OCI-LY1 (cell line): ENCODE measurements around the gene LRG1.

Experiments
- H2AFZ ChIP-seq: fragments of 200-600 bp; sonication (generic), shearing (Covaris generic); 2 replicates; pipeline ENCODE4 v1.6.0; 2014; ENCODE audit warnings: antibody characterized with exemption, mild to moderate bottlenecking, low read length
- H3F3A ChIP-seq: fragments of 200-600 bp; sonication (generic), shearing (Covaris generic); 2 replicates; pipeline ENCODE4 v1.6.0; 2014; ENCODE audit warnings: mild to moderate bottlenecking, antibody characterized with exemption, low read length, moderate library complexity; ENCODE audit not compliant: insufficient read depth
- H3K27ac ChIP-seq: fragments of 200-600 bp; sonication (generic); 2 replicates; pipeline ENCODE4 v1.5.1; 2014; ENCODE audit warnings: low read length, mixed run types, mild to moderate bottlenecking, low read depth; ENCODE audit not compliant: poor library complexity, severe bottlenecking
- H3K27me3 ChIP-seq: fragments of 200-600 bp; sonication (generic); 2 replicates; pipeline ENCODE4 v1.6.0; 2014; ENCODE audit warnings: antibody characterized with exemption, mild to moderate bottlenecking, low read length, moderate library complexity; ENCODE audit not compliant: insufficient read depth
- H3K36me3 ChIP-seq: fragments of 200-600 bp; sonication (generic); 2 replicates; pipeline ENCODE4 v1.6.1; 2014; ENCODE audit warnings: mild to moderate bottlenecking, antibody characterized with exemption, low read length, moderate library complexity, mixed read lengths; ENCODE audit not compliant: insufficient read depth
- H3K4me1 ChIP-seq: fragments of 200-600 bp; sonication (generic); 2 replicates; pipeline ENCODE4 v1.5.1; 2014; ENCODE audit warnings: mild to moderate bottlenecking, low read length, moderate library complexity; ENCODE audit not compliant: insufficient read depth, severe bottlenecking
- H3K4me2 ChIP-seq: fragments of 200-600 bp; sonication (generic), shearing (Covaris generic); 2 replicates; pipeline ENCODE4 v1.6.1; 2014; ENCODE audit warnings: low read length
- H3K4me3 ChIP-seq: fragments of 200-600 bp; sonication (generic); 2 replicates; pipeline ENCODE4 v1.5.1; 2014; ENCODE audit warnings: low read length, low read depth, mild to moderate bottlenecking, mixed read lengths; ENCODE audit not compliant: poor library complexity, severe bottlenecking
- H3K79me2 ChIP-seq: fragments of 200-600 bp; shearing (Covaris generic); 2 replicates; pipeline ENCODE4 v1.6.1; 2016; ENCODE audit warnings: mixed run types, low read length, mixed read lengths; ENCODE audit not compliant: insufficient read depth
- H3K9ac ChIP-seq: fragments of 200-600 bp; sonication (generic), shearing (Covaris generic); 2 replicates; pipeline ENCODE4 v1.6.1; 2014; ENCODE audit warnings: mild to moderate bottlenecking, low read length, mixed read lengths
- H3K9me2 ChIP-seq: fragments of 200-600 bp; sonication (generic), shearing (Covaris generic); 2 replicates; pipeline ENCODE4 v1.6.1; 2014; ENCODE audit warnings: low read depth, mild to moderate bottlenecking, low read length, mixed read lengths
- H3K9me3 ChIP-seq: fragments of 200-600 bp; shearing (Covaris generic); 2 replicates; pipeline ENCODE4 v1.6.1; 2014; ENCODE audit warnings: low read length, mixed read lengths
- H4K20me1 ChIP-seq: fragments of 200-600 bp; sonication (generic), shearing (Covaris generic); 2 replicates; pipeline ENCODE4 v1.6.0; 2016; ENCODE audit warnings: mild to moderate bottlenecking, low read length; ENCODE audit not compliant: insufficient read depth
- CTCF ChIP-seq: fragments of 200-600 bp; sonication (generic), shearing (Covaris generic); IDR thresholded peaks from 2 replicates; pipeline ENCODE4 v1.5.1; 2017; ENCODE audit warnings: mild to moderate bottlenecking, antibody characterized with exemption, low read length, moderate library complexity, mixed read lengths
- EZH2 ChIP-seq: fragments of 200-600 bp; sonication (generic), shearing (Covaris generic); IDR thresholded peaks from 2 replicates; pipeline ENCODE4 v1.8.0; 2017; ENCODE audit warnings: borderline replicate concordance, mixed run types, mild to moderate bottlenecking, antibody characterized with exemption, low read length, moderate library complexity, mixed read lengths

LRG1 gene

GRCh38 chr19:4498694-4499093 lies 41.1 kb downstream of the LRG1 start:
- H3K36me3 ChIP-seq = peaks cover 42% of the 10 kb centered on the region
- H3K9ac ChIP-seq = no peak overlapping the region
- H3K27ac ChIP-seq = no peak overlapping the region
- no peaks in the 10 kb centered on the region for H3K79me2 ChIP-seq
- H3F3A ChIP-seq = no peaks in the 10 kb centered on the region
- no peak overlapping the region for H3K4me3 ChIP-seq
- H3K4me2 ChIP-seq = no peak overlapping the region
- TF ChIP-seq CTCF (no peak), EZH2 (no peak)
- H3K4me1 ChIP-seq = no peaks in the 10 kb centered on the region
- H4K20me1 ChIP-seq = no peaks in the 10 kb centered on the region
- no peaks in the 10 kb centered on the region for H3K27me3 ChIP-seq
- no peaks in the 10 kb centered on the region for H3K9me2 ChIP-seq
- no peak overlapping the region for H2AFZ ChIP-seq
- no peaks in the 10 kb centered on the region for H3K9me3 ChIP-seq

GRCh38 chr19:4497770-4498389 lies 42.0 kb downstream of the LRG1 start:
- Histone ChIP-seq H3K79me2 (no peaks in the 10 kb centered on the region), H3K9me2 (no peaks in the 10 kb centered on the region), H3F3A (no peaks in the 10 kb centered on the region), H3K9me3 (no peaks in the 10 kb centered on the region), H3K36me3 (peaks cover 51% of the 10 kb centered on the region), H2AFZ (no peak overlapping the region), H3K27ac (no peak overlapping the region), H3K27me3 (no peaks in the 10 kb centered on the region), H3K4me1 (no peaks in the 10 kb centered on the region), H3K4me3 (no peak overlapping the region), H3K9ac (no peak overlapping the region), H4K20me1 (no peaks in the 10 kb centered on the region), H3K4me2 (no peak overlapping the region)
- TF ChIP-seq CTCF = no peak
- no peak for TF ChIP-seq EZH2

DNA sequence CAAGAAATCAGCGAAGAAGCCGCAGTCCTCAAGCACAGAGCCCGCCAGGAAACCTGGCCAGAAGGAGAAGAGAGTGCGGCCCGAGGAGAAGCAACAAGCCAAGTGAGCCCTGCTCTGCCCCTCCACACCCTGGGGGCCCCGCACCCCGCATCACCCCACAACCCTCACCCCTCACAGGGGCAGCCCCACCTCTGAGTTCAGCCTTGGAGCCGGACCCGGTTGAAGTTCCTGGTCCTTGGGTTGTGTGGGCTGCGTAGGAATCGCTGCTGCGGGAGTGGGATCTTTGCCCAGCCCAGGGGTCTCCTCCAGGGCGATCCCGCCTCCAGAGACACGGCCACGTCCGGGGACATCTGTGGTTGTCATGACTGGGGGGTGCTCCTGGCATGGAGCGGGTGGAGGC lies 43.5 kb downstream of the LRG1 start:
- no peaks in the 10 kb centered on the region for H3K79me2 ChIP-seq
- no peaks in the 10 kb centered on the region for H3K4me1 ChIP-seq
- no peak overlapping the region for H2AFZ ChIP-seq
- no peak overlapping the region for H3K27ac ChIP-seq
- no peak overlapping the region for H3K4me3 ChIP-seq
- no peak overlapping the region for H3K4me2 ChIP-seq
- no peaks in the 10 kb centered on the region for H3K9me2 ChIP-seq
- no peaks in the 10 kb centered on the region for H3K9me3 ChIP-seq
- no peaks in the 10 kb centered on the region for H3K27me3 ChIP-seq
- TF ChIP-seq EZH2 = no peak
- H3F3A ChIP-seq = no peaks in the 10 kb centered on the region
- H3K9ac ChIP-seq = no peak overlapping the region
- H3K36me3 ChIP-seq = peaks cover 62% of the 10 kb centered on the region
- H4K20me1 ChIP-seq = no peaks in the 10 kb centered on the region

DNA sequence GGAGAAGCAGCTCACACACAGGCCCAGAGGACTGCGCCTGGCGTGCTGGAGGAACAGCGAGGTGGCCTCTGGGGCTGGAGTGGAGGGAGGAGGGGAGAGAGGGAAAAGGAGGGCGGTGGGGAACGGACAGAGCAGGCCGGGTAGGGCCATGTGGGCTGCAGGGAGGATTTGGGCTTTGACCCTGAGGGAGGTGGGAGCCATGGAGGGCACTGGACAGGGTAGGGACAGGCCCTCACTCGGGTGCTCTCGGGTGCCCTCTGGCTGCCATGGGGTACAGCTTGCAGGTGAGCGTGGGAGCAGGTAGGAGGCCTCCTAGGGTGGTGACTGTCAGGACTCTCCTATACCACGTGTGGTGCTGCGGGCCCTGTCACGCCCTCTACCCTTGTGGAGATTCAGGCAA lies 44.4 kb downstream of the LRG1 start:
- H3K79me2 ChIP-seq = no peaks in the 10 kb centered on the region
- H3K27ac ChIP-seq = no peak overlapping the region
- H3K27me3 ChIP-seq = no peaks in the 10 kb centered on the region
- TF ChIP-seq EZH2 (no peak), CTCF (peak; percentile 65)
- no peaks in the 10 kb centered on the region for H4K20me1 ChIP-seq
- no peaks in the 10 kb centered on the region for H3K4me1 ChIP-seq
- H3K36me3 ChIP-seq = peaks cover 62% of the 10 kb centered on the region
- no peaks in the 10 kb centered on the region for H3F3A ChIP-seq
- no peak overlapping the region for H3K4me3 ChIP-seq
- no peaks in the 10 kb centered on the region for H3K9me2 ChIP-seq
- H3K9ac ChIP-seq = no peak overlapping the region
- no peak overlapping the region for H3K4me2 ChIP-seq
- H2AFZ ChIP-seq = no peak overlapping the region
- H3K9me3 ChIP-seq = no peaks in the 10 kb centered on the region
